Hepatocyte (in vitro differentiated cells): ENCODE results near the gene GPR153. TPM values are rescaled to one million over a fixed set of nuclear protein-coding genes. Genes with fewer than 3 reads are reported as not detected.

Experiments used
- DNase-seq: peaks from one replicate; pipeline ENCODE4 v3.0.0-alpha.2; 2016; ENCODE audit warnings: low spot score
- H2AFZ ChIP-seq: fragments of 200-600 bp; sonication (generic); 2 replicates; pipeline ENCODE4 v1.6.0; 2016; ENCODE audit warnings: antibody characterized with exemption, mild to moderate bottlenecking
- H3K27ac ChIP-seq: fragments of 200-600 bp; sonication (generic); 2 replicates; pipeline ENCODE4 v1.5.1; 2016; ENCODE audit warnings: mild to moderate bottlenecking
- H3K27me3 ChIP-seq: fragments of 200-600 bp; sonication (generic); 2 replicates; pipeline ENCODE4 v1.6.1; 2016
- H3K36me3 ChIP-seq: fragments of 200-600 bp; sonication (generic); replicated peaks from 2 replicates; pipeline ENCODE4 v1.5.1; 2016; ENCODE audit warnings: low read depth; ENCODE audit not compliant: insufficient read depth
- H3K4me1 ChIP-seq: fragments of 200-600 bp; sonication (generic); 2 replicates; pipeline ENCODE4 v1.5.1; 2016; ENCODE audit warnings: mild to moderate bottlenecking, moderate library complexity; ENCODE audit not compliant: insufficient read depth
- H3K4me2 ChIP-seq: fragments of 200-600 bp; sonication (generic); 2 replicates; pipeline ENCODE4 v1.6.0; 2016
- H3K4me3 ChIP-seq: fragments of 200-600 bp; sonication (generic); 2 replicates; pipeline ENCODE4 v1.5.1; 2016; ENCODE audit warnings: mild to moderate bottlenecking
- H3K79me2 ChIP-seq: fragments of 200-600 bp; sonication (generic); 2 replicates; pipeline ENCODE4 v1.6.0; 2017; ENCODE audit warnings: mild to moderate bottlenecking
- H3K9me2 ChIP-seq: fragments of 200-600 bp; sonication (generic); replicated peaks from 2 replicates; pipeline ENCODE4 v1.6.0; 2017; ENCODE audit warnings: mild to moderate bottlenecking; ENCODE audit not compliant: insufficient read depth
- H3K9me3 ChIP-seq: fragments of 200-600 bp; sonication (generic); 2 replicates; pipeline ENCODE4 v1.5.1; 2016; ENCODE audit warnings: low read depth, mild to moderate bottlenecking
- H4K20me1 ChIP-seq: fragments of 200-600 bp; sonication (generic); 2 replicates; pipeline ENCODE4 v1.6.0; 2016; ENCODE audit warnings: mild to moderate bottlenecking; ENCODE audit not compliant: insufficient read depth, poor library complexity, severe bottlenecking
- CTCF ChIP-seq: fragments of 200-600 bp; sonication (generic); IDR thresholded peaks from 2 replicates; pipeline ENCODE4 v1.5.1; 2016; ENCODE audit warnings: antibody characterized with exemption, mild to moderate bottlenecking; ENCODE audit not compliant: poor library complexity
- EZH2 ChIP-seq: fragments of 200-600 bp; sonication (generic); IDR thresholded peaks from 2 replicates; pipeline ENCODE4 v1.6.1; 2016; ENCODE audit warnings: antibody characterized with exemption, mild to moderate bottlenecking, borderline replicate concordance
- EZH2phosphoT487 ChIP-seq: fragments of 200-600 bp; sonication (generic); IDR thresholded peaks from one replicate; pipeline ENCODE4 v1.6.1; 2018; ENCODE audit warnings: antibody characterized with exemption, mild to moderate bottlenecking, low read depth, moderate library complexity; ENCODE audit not compliant: unreplicated experiment, severe bottlenecking
- WGBS: methylation state at CpG from one replicate; pipeline ENCODE4 v1.1.6; 2016; ENCODE audit warnings: low lambda C conversion rate; ENCODE audit errors: missing lambda C conversion rate; 5-methylcytosine and 5-hydroxymethylcytosine counted together
- polyA plus RNA-seq: library from polyadenylated mRNA; unstranded; fragments of >200 nt; fragmentation: Nextera tagmentation; extraction: Ambion mirVana; gene quantifications from 2 replicates; pipeline ENCODE4 v1.2.1, GENCODE V29; 2016
- total RNA-seq: library from RNA; depleted of rRNA; stranded (reverse); fragments of >200 nt; gene quantifications from 2 replicates; pipeline ENCODE4 v1.2.3, GENCODE V29; 2014

Gene GPR153
- total and polyA plus RNA-seq, 2 experiments from 2014 or later = 9.1 to 13.5 TPM

- H3K4me1 ChIP-seq = peaks cover 33% of the 10 kb centered on the region
- H3K9me2 ChIP-seq = no peaks in the 10 kb centered on the region
- no peak for DNase-seq
- H3K79me2 ChIP-seq = peaks cover 6% of the 10 kb centered on the region
- no peaks in the 10 kb centered on the region for H4K20me1 ChIP-seq
- TF ChIP-seq CTCF (no peak), EZH2 (no peak), EZH2phosphoT487 (no peak)
- peak overlapping the region; percentile 87 for H3K4me2 ChIP-seq
- no peak overlapping the region for H3K4me3 ChIP-seq
- no peak overlapping the region for H3K27ac ChIP-seq
- no peaks in the 10 kb centered on the region for H3K9me3 ChIP-seq
- H3K36me3 ChIP-seq = no peaks in the 10 kb centered on the region
- WGBS = 96% methylated on average over 12 of the region's 19 CpGs
- no peaks in the 10 kb centered on the region for H3K27me3 ChIP-seq
- H2AFZ ChIP-seq = no peak overlapping the region
Observed at GRCh38 chr1:6207075-6207885, 53.6 kb downstream of the GPR153 start.

- TF ChIP-seq EZH2 (no peak), EZH2phosphoT487 (no peak), CTCF (no peak)
- no peaks in the 10 kb centered on the region for H3K9me3 ChIP-seq
- no peaks in the 10 kb centered on the region for H3K9me2 ChIP-seq
- 46% methylated on average over 5 of the region's 25 CpGs for WGBS
- no peaks in the 10 kb centered on the region for H3K36me3 ChIP-seq
- no peaks in the 10 kb centered on the region for H4K20me1 ChIP-seq
- peak overlapping the region; percentile 84 for H2AFZ ChIP-seq
- H3K27me3 ChIP-seq = no peaks in the 10 kb centered on the region
- H3K27ac ChIP-seq = peak overlapping the region; percentile 87
- H3K4me3 ChIP-seq = peak overlapping the region; percentile 37
- H3K4me1 ChIP-seq = peaks cover 33% of the 10 kb centered on the region
- peaks cover 6% of the 10 kb centered on the region for H3K79me2 ChIP-seq
- no peak for DNase-seq
- peak overlapping the region; percentile 87 for H3K4me2 ChIP-seq
Observed at GRCh38 chr1:6206520-6206855, 54.4 kb downstream of the GPR153 start.

DNA sequence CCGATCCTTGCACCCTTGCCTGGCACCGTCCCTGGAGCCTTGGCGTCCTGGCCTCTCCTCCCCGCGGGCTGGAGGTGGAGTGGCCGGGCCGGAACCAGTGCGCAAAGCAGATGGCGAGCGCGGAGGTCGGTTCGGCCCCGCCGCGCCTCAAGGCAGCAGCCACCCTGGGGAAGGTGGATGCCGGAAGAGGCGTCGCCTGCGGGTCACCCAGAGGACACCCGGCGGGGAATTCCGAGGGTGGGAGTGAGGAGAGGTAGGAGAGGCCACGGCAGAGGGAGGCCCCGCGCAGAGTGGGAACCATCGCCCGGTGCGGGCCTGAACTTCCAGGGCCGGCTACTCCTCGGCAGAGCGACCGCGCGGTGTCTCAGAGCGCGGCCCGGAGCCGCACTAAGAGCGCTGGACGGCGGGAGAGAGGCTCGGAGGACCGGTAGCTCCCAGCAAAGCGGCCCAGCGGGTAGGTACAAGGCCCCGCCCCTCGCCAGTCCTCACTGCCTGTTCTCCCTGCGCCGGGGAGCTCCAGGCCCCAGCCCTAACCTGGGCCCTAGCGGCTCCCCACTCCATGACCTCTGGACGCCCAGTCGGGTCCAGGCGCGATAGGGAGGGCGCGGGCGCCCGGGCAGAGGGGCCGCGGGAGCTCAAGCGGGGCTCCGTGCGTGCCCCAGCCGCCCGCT is 54.9 kb downstream of the GPR153 start, which contains the start of gene RNF207:
RNF207 (plus strand) TSS at position 271 of the 671 bp plus-strand sequence. CDS start 417 bp downstream, outside the sequence.
- WGBS = 5% methylated on average over 62 of the region's 66 CpGs
- Histone ChIP-seq H3K4me3 (peak within 1 kb of the TSS; percentile 37), H3K9me2 (no peaks in the 10 kb centered on the region), H3K36me3 (no peaks in the 10 kb centered on the region), H3K9me3 (no peaks in the 10 kb centered on the region), H3K4me1 (peaks cover 33% of the 10 kb centered on the region), H4K20me1 (no peaks in the 10 kb centered on the region), H3K27ac (peak within 1 kb of the TSS; percentile 87), H2AFZ (peak within 1 kb of the TSS; percentile 84), H3K79me2 (peaks cover 6% of the 10 kb centered on the region), H3K4me2 (peak within 1 kb of the TSS; percentile 87), H3K27me3 (no peaks in the 10 kb centered on the region)
- DNase-seq = peak; percentile 91
- no peak for TF ChIP-seq EZH2
- no peak for TF ChIP-seq EZH2phosphoT487
- TF ChIP-seq CTCF = no peak
